OCI-LY1 (cell line): ENCODE results near the gene NCCRP1.

Experiments
- EZH2 ChIP-seq: fragments of 200-600 bp; sonication (generic), shearing (Covaris generic); IDR thresholded peaks from 2 replicates; pipeline ENCODE4 v1.8.0; 2017; ENCODE audit warnings: borderline replicate concordance, mixed run types, mild to moderate bottlenecking, antibody characterized with exemption, low read length, moderate library complexity, mixed read lengths
- TF ChIP-seq, protein P1 (sequence below): fragments of 200-600 bp; sonication (generic), shearing (Covaris generic); IDR thresholded peaks from 2 replicates; pipeline ENCODE4 v1.5.1; 2017; ENCODE audit warnings: mild to moderate bottlenecking, antibody characterized with exemption, low read length, moderate library complexity, mixed read lengths

DNA sequence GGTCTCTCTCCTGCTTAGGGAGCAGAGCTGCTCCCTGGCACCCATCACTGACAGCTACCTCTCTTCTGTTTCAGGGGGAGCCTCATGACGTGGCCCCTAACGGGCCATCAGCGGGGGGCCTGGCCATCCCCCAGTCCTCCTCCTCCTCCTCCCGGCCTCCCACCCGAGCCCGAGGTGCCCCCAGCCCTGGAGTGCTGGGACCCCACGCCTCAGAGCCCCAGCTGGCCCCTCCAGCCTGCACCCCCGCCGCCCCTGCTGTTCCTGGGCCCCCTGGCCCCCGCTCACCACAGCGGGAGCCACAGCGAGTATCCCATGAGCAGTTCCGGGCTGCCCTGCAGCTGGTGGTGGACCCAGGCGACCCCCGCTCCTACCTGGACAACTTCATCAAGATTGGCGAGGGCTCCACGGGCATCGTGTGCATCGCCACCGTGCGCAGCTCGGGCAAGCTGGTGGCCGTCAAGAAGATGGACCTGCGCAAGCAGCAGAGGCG lies 23.2 kb upstream of the NCCRP1 start:
- TF ChIP-seq, protein P1, sequence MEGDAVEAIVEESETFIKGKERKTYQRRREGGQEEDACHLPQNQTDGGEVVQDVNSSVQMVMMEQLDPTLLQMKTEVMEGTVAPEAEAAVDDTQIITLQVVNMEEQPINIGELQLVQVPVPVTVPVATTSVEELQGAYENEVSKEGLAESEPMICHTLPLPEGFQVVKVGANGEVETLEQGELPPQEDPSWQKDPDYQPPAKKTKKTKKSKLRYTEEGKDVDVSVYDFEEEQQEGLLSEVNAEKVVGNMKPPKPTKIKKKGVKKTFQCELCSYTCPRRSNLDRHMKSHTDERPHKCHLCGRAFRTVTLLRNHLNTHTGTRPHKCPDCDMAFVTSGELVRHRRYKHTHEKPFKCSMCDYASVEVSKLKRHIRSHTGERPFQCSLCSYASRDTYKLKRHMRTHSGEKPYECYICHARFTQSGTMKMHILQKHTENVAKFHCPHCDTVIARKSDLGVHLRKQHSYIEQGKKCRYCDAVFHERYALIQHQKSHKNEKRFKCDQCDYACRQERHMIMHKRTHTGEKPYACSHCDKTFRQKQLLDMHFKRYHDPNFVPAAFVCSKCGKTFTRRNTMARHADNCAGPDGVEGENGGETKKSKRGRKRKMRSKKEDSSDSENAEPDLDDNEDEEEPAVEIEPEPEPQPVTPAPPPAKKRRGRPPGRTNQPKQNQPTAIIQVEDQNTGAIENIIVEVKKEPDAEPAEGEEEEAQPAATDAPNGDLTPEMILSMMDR: no peak
- TF ChIP-seq EZH2: no peak
